Transverse colon (tissue), 3 donors: ENCODE results near the gene SEPTIN2.
"Not testable (repeated sequence)": the region's sequence is repeated elsewhere in the genome, so short reads cannot be mapped to it uniquely, and the experiment has no call there.

ENCODE experiments used
- CTCF ChIP-seq, 5 experiments: fragments of 200-600 bp in 3 of 5; fragments of 450-650 bp in 2 of 5; sonication (generic) in 3 of 5; IDR thresholded peaks; 1 replicate in 2 of 5; 2 replicates in 3 of 5; pipeline ENCODE4 v1.5.1; 2016 to 2017; ENCODE audit warnings: antibody characterized with exemption in 5 of 5, inconsistent platforms in 3 of 5, mild to moderate bottlenecking in 2 of 5, moderate library complexity in 1 of 5
- EP300 ChIP-seq: sonication (generic); formaldehyde crosslinking; IDR thresholded peaks from one replicate; pipeline ENCODE4 v1.6.1; 2017; ENCODE audit warnings: antibody characterized with exemption, low read depth

- not testable (repeated sequence) for TF ChIP-seq EP300; CTCF (IDR thresholded peaks at IDR 0.05)
Observed at GRCh38 chr2:241373906-241374305, 58.2 kb downstream of the SEPTIN2 start.
